Keratinocyte (primary cell): Measurements from ENCODE around the gene SMYD3. TPM values are rescaled to one million over a fixed set of nuclear protein-coding genes. Genes with fewer than 3 reads are reported as not detected.

Source experiments
- DNase-seq: peaks from one replicate; pipeline ENCODE4 v3.0.0-alpha.2; 2011; ENCODE audit warnings: low read depth, missing footprints, low spot score
- FAIRE-seq: peaks from 2 replicates; lab custom pipeline; 2011; peaks lifted over from hg19 to GRCh38; lab: Jason Lieb, UNC
- H2AFZ ChIP-seq: 2 replicates; pipeline ENCODE4 v1.6.0; 2012; ENCODE audit warnings: low read length, control low read depth, inconsistent platforms; ENCODE audit not compliant: control insufficient read depth
- H3K27ac ChIP-seq: 2 replicates; pipeline ENCODE4 v1.5.1; 2011; ENCODE audit warnings: low read length; ENCODE audit not compliant: control insufficient read depth, insufficient read depth
- H3K27me3 ChIP-seq: 3 replicates; pipeline ENCODE4 v1.6.0; 2011; ENCODE audit warnings: low read length; ENCODE audit not compliant: control insufficient read depth, insufficient read depth; ENCODE audit errors: extremely low read depth
- H3K36me3 ChIP-seq, 2 experiments: 2 replicates in 1 of 2; 3 replicates in 1 of 2; pipeline ENCODE4 v1.5.1; 2011; ENCODE audit warnings: low read length in 2 of 2, mild to moderate bottlenecking in 1 of 2; ENCODE audit not compliant: control insufficient read depth in 2 of 2, insufficient read depth in 2 of 2; ENCODE audit errors: extremely low read depth in 1 of 2
- H3K4me1 ChIP-seq: 3 replicates; pipeline ENCODE4 v1.5.1; 2011; ENCODE audit warnings: low read length; ENCODE audit not compliant: control insufficient read depth, insufficient read depth; ENCODE audit errors: extremely low read depth
- H3K4me2 ChIP-seq: 3 replicates; pipeline ENCODE4 v1.6.0; 2011; ENCODE audit warnings: low read depth, low read length; ENCODE audit not compliant: control insufficient read depth, insufficient read depth; ENCODE audit errors: extremely low read depth
- H3K4me3 ChIP-seq, 3 experiments: fragments of 200-600 bp in 1 of 3; sonication (generic) in 1 of 3; 2 replicates in 2 of 3; 3 replicates in 1 of 3; pipeline ENCODE4 v1.5.1; 2011 to 2016; ENCODE audit warnings: low read length in 3 of 3, mild to moderate bottlenecking in 3 of 3, control low read depth in 2 of 3, inconsistent platforms in 1 of 3, low read depth in 1 of 3, mixed read lengths in 1 of 3, mixed run types in 1 of 3, moderate library complexity in 1 of 3; ENCODE audit not compliant: control insufficient read depth in 2 of 3, insufficient read depth in 2 of 3; ENCODE audit errors: extremely low read depth in 1 of 3
- H3K79me2 ChIP-seq: 2 replicates; pipeline ENCODE4 v1.6.0; 2012; ENCODE audit warnings: low read length; ENCODE audit not compliant: control insufficient read depth, insufficient read depth
- H3K9ac ChIP-seq: 3 replicates; pipeline ENCODE4 v1.6.0; 2011; ENCODE audit warnings: low read length; ENCODE audit not compliant: control insufficient read depth, insufficient read depth; ENCODE audit errors: extremely low read depth
- H3K9me1 ChIP-seq: 3 replicates; pipeline ENCODE4 v1.6.0; 2011; ENCODE audit warnings: low read length; ENCODE audit not compliant: control insufficient read depth, insufficient read depth; ENCODE audit errors: extremely low read depth
- H3K9me3 ChIP-seq: 2 replicates; pipeline ENCODE4 v1.5.1; 2012; ENCODE audit warnings: low read depth, low read length; ENCODE audit not compliant: control insufficient read depth
- H4K20me1 ChIP-seq: 3 replicates; pipeline ENCODE4 v1.6.0; 2011; ENCODE audit warnings: low read length; ENCODE audit not compliant: control insufficient read depth, insufficient read depth; ENCODE audit errors: extremely low read depth
- CTCF ChIP-seq, 3 experiments: IDR thresholded peaks in 1 of 3; conservative IDR thresholded peaks in 1 of 3; optimal IDR thresholded peaks in 1 of 3; 2 replicates in 2 of 3; 3 replicates in 1 of 3; pipeline versions ENCODE3 to v1.5.1; 2011; ENCODE audit warnings: low read length in 3 of 3, mild to moderate bottlenecking in 3 of 3, moderate library complexity in 2 of 3, control low read depth in 1 of 3, inconsistent platforms in 1 of 3; ENCODE audit not compliant: insufficient read depth in 2 of 3; ENCODE audit errors: extremely low read depth in 1 of 3
- EZH2 ChIP-seq: IDR thresholded peaks from one replicate; pipeline ENCODE4 v1.6.1; 2012; ENCODE audit warnings: inconsistent platforms, mild to moderate bottlenecking, low read length, moderate library complexity
- dilution Hi-C: fragments of 300-500 bp; cut with MboI; formaldehyde crosslinking; loops from one replicate; pipeline ENCODE4 v1.7.0; 2020; ENCODE audit warnings: low sequenced_read_pairs; ENCODE audit not compliant: extremely low pct_ligation_motif_present
- polyA plus RNA-seq, 5 experiments: library from polyadenylated mRNA; depleted of rRNA in 3 of 5; stranded (reverse) in 3 of 5; stranded (forward) in 1 of 5; unstranded in 1 of 5; fragments of >200 nt; gene quantifications; 1 replicate in 1 of 5; 2 replicates in 3 of 5; 3 replicates in 1 of 5; pipeline versions ENCODE4 v1.2.1 to v1.2.3, GENCODE V29; 2011 to 2012; ENCODE audit warnings: missing spikeins in 2 of 5, low read depth in 1 of 5, low replicate concordance in 1 of 5

SMYD3 gene
- polyA plus RNA-seq, 1 donor (not counting 4 experiments of a cell fraction or from before 2014, with no cell fraction given): 31.0 TPM

- no peak for FAIRE-seq
- H3K27ac ChIP-seq: no peak overlapping the region
- no peak overlapping the region for H2AFZ ChIP-seq
- no peak overlapping the region for H3K4me2 ChIP-seq
- no peak overlapping the region for H3K9ac ChIP-seq
- TF ChIP-seq CTCF (optimal IDR thresholded peaks at IDR 0.05 in 1 of 3, IDR thresholded peaks at IDR 0.05 in 1 of 3, conservative IDR thresholded peaks at IDR 0.05 in 1 of 3; ENCODE audit: extremely low read depth in 1 of 3, insufficient read depth in 2 of 3, low read length in 3 of 3) (no peak), EZH2 (no peak)
- H3K79me2 ChIP-seq: no peaks in the 10 kb centered on the region
- H3K4me1 ChIP-seq: no peaks in the 10 kb centered on the region
- H3K36me3 ChIP-seq: no peaks in the 10 kb centered on the region
- H4K20me1 ChIP-seq: no peaks in the 10 kb centered on the region
- dilution Hi-C loops: no loop called here
- no peak for DNase-seq
- no peaks in the 10 kb centered on the region for H3K27me3 ChIP-seq
- H3K9me3 ChIP-seq: peaks cover 2% of the 10 kb centered on the region
- no peak overlapping the region for H3K4me3 ChIP-seq
- H3K9me1 ChIP-seq: no peaks in the 10 kb centered on the region
These were observed 61.6 kb downstream of the SMYD3 start for GRCh38 chr1:246445503-246445902.

GRCh38 chr1:246444617-246445016 lies 62.5 kb downstream of the SMYD3 start:
- Histone ChIP-seq H3K4me1 (no peaks in the 10 kb centered on the region), H3K36me3 (no peaks in the 10 kb centered on the region), H3K27me3 (no peaks in the 10 kb centered on the region), H3K27ac (no peak overlapping the region), H3K9me1 (no peaks in the 10 kb centered on the region), H3K9ac (no peak overlapping the region), H3K79me2 (no peaks in the 10 kb centered on the region), H3K9me3 (peaks cover 2% of the 10 kb centered on the region), H4K20me1 (no peaks in the 10 kb centered on the region), H2AFZ (no peak overlapping the region), H3K4me2 (no peak overlapping the region), H3K4me3 (no peak overlapping the region)
- dilution Hi-C loops: no loop called here
- DNase-seq (no peak), FAIRE-seq (no peak)
- no peak for TF ChIP-seq CTCF (optimal IDR thresholded peaks at IDR 0.05 in 1 of 3, IDR thresholded peaks at IDR 0.05 in 1 of 3, conservative IDR thresholded peaks at IDR 0.05 in 1 of 3; ENCODE audit: extremely low read depth in 1 of 3, insufficient read depth in 2 of 3, low read length in 3 of 3)
- no peak for TF ChIP-seq EZH2
